Panc1 (cell line): ENCODE measurements around the gene BTN3A1. TPM values are rescaled to one million over a fixed set of nuclear protein-coding genes. Genes with fewer than 3 reads are reported as not detected.

Experiments
- ATAC-seq: fragments of 200-7000 bp; cut with Tn5 transposase; 2 replicates; pipeline ENCODE4 v1.9.1; 2020; ENCODE audit warnings: mild to moderate bottlenecking, moderate library complexity
- BruUV-seq: library from RNA; stranded (reverse); fragments of 400-500 nt; replicated peaks from 2 replicates; lab custom pipeline; 2021; lab: Mats Ljungman, UMichigan
- CTCF ChIA-PET: fragments of 300-600 bp; sonication (Branson Sonifier 250); formaldehyde crosslinking; loops from one replicate; lab custom pipeline; 2022; ENCODE audit warnings: antibody characterized with exemption; lab: Charles Lee
- POLR2A ChIA-PET: fragments of 300-600 bp; sonication (Branson Sonifier 250); formaldehyde crosslinking; loops from one replicate; lab custom pipeline; 2022; ENCODE audit warnings: antibody characterized with exemption; lab: Charles Lee
- DNase-seq: peaks from one replicate; pipeline ENCODE4 v3.0.0-alpha.2; 2010; ENCODE audit warnings: low read depth, low spot score
- H3K27ac ChIP-seq: 2 replicates; pipeline ENCODE4 v1.5.1; 2011; ENCODE audit warnings: mild to moderate bottlenecking, low read length, inconsistent platforms
- H3K27me3 ChIP-seq: fragments of 200-500 bp; sonication (Bioruptor generic); 2 replicates; pipeline ENCODE4 v1.6.0; 2014; ENCODE audit warnings: low read length, inconsistent platforms; ENCODE audit not compliant: control insufficient read depth, insufficient read depth
- H3K36me3 ChIP-seq: fragments of 200-500 bp; sonication (Bioruptor generic); 2 replicates; pipeline ENCODE4 v1.5.1; 2014; ENCODE audit warnings: inconsistent platforms, mild to moderate bottlenecking, low read length, moderate library complexity; ENCODE audit not compliant: control insufficient read depth, insufficient read depth
- H3K4me1 ChIP-seq: 2 replicates; pipeline ENCODE4 v1.5.1; 2011; ENCODE audit warnings: inconsistent platforms, mild to moderate bottlenecking, low read length, moderate library complexity; ENCODE audit not compliant: control insufficient read depth, insufficient read depth
- H3K4me3 ChIP-seq, 2 experiments: 2 replicates each; pipeline ENCODE4 v1.5.1; 2011 to 2012; ENCODE audit warnings: low read depth in 2 of 2, low read length in 2 of 2, mild to moderate bottlenecking in 2 of 2, inconsistent platforms in 1 of 2, moderate library complexity in 1 of 2
- H3K9me3 ChIP-seq: fragments of 200-500 bp; sonication (Bioruptor generic); 2 replicates; pipeline ENCODE4 v1.5.1; 2014; ENCODE audit warnings: low read depth, mild to moderate bottlenecking, inconsistent platforms, low read length, moderate library complexity; ENCODE audit not compliant: control insufficient read depth, insufficient read depth
- CTCF ChIP-seq: fragments of 450-650 bp; IDR thresholded peaks from 2 replicates; pipeline ENCODE4 v1.5.1; 2017; ENCODE audit warnings: mild to moderate bottlenecking
- POLR2AphosphoS5 ChIP-seq: IDR thresholded peaks from 2 replicates; pipeline ENCODE4 v1.6.1; 2012; ENCODE audit warnings: mild to moderate bottlenecking, low read depth, low read length, moderate library complexity
- REST ChIP-seq, 2 experiments: IDR thresholded peaks; 2 replicates each; pipeline ENCODE4 v1.6.1; 2011 to 2012; ENCODE audit warnings: low read depth in 2 of 2, control low read depth in 1 of 2, low read length in 1 of 2, mild to moderate bottlenecking in 1 of 2, moderate library complexity in 1 of 2; ENCODE audit not compliant: insufficient read depth in 1 of 2
- SIN3A ChIP-seq: IDR thresholded peaks from 2 replicates; pipeline ENCODE4 v1.6.1; 2012; ENCODE audit warnings: low read depth, mild to moderate bottlenecking, low read length, moderate library complexity, borderline replicate concordance; ENCODE audit not compliant: insufficient read depth
- TCF7L2 ChIP-seq: IDR thresholded peaks from 2 replicates; pipeline ENCODE4 v1.6.1; 2011; ENCODE audit warnings: mild to moderate bottlenecking, low read depth, low read length, inconsistent platforms
- in situ Hi-C: cut with HindIII; loops from 2 replicates; pipeline ENCODE4 v1.10.0; 2016; ENCODE audit warnings: low sequenced_read_pairs, low pct_unique_long_range_greater_than_20kb
- intact Hi-C: fragments of 100-400 bp; cut with micrococcal nuclease; formaldehyde crosslinking; loops from one replicate; pipeline ENCODE4 v1.10.0; 2022; ENCODE audit not compliant: unreplicated experiment
- total RNA-seq: library from RNA; stranded (reverse); gene quantifications from one replicate; pipeline ENCODE4 v1.2.1, GENCODE V29; 2021; ENCODE audit not compliant: unreplicated experiment

BTN3A1 gene
- total RNA-seq, 1 experiment from 2014 or later, result 5.0 TPM

DNA sequence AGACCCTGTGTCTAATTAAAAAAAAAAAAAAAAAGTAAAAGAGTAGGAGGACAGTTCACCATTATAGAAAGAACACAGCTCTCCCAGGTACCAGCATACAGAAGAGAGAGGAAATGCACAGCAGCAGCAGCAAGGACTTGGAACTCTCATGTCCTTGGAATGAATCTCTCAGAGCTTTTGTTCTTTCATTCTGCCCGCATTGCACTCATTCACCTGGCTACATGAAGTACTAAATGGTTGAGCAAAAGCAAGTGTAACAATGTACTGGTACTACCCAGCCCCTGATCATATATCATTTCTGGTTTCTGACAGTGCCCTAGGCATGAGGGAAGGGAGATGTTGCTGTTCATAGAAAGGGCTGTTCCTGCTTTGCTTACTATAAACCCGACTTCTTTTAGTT lies 26.1 kb downstream of the BTN3A1 start:
- CTCF ChIA-PET, result no interaction called here

DNA sequence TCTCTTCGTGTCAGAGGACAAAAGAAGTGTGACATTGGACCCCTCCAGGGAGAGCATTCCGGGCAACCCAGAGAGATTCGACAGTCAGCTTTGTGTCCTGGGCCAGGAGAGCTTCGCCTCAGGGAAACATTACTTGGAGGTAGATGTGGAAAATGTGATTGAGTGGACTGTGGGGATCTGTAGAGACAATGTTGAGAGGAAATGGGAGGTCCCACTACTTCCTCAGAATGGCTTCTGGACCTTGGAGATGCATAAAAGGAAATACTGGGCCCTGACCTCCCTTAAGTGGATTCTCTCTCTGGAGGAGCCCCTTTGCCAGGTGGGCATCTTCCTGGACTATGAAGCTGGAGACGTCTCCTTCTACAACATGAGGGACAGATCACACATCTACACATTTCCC lies 28.7 kb downstream of the BTN3A1 start:
- in situ Hi-C loops, result no loop called here
- no TSS peak for BruUV-seq
- ChIA-PET CTCF (no interaction called here), POLR2A (no interaction called here)
- no peak overlapping the region for H3K27ac ChIP-seq
- H3K9me3 ChIP-seq, result no peaks in the 10 kb centered on the region
- no peak for TF ChIP-seq POLR2AphosphoS5
- TF ChIP-seq SIN3A, result no peak
- no peak for TF ChIP-seq REST (IDR thresholded peaks at IDR 0.05; ENCODE audit: insufficient read depth in 1 of 2, low read depth in 2 of 2, low read length in 1 of 2)
- no peak for TF ChIP-seq CTCF
- DNase-seq (no peak), ATAC-seq (no peak)
- intact Hi-C loops, result no loop called here
- no peak overlapping the region for H3K4me3 ChIP-seq
- no peaks in the 10 kb centered on the region for H3K36me3 ChIP-seq
- H3K27me3 ChIP-seq, result no peaks in the 10 kb centered on the region
- no peaks in the 10 kb centered on the region for H3K4me1 ChIP-seq

More for the DNA sequence above, 26.1 kb downstream of the BTN3A1 start:
- Histone ChIP-seq H3K9me3 (no peaks in the 10 kb centered on the region), H3K4me3 (no peak overlapping the region), H3K27ac (no peak overlapping the region), H3K27me3 (no peaks in the 10 kb centered on the region), H3K36me3 (no peaks in the 10 kb centered on the region), H3K4me1 (no peaks in the 10 kb centered on the region)
- TF ChIP-seq CTCF (no peak), REST (IDR thresholded peaks at IDR 0.05; ENCODE audit: insufficient read depth in 1 of 2, low read depth in 2 of 2, low read length in 1 of 2) (no peak), TCF7L2 (no peak), POLR2AphosphoS5 (no peak), SIN3A (no peak)
- BruUV-seq, result no TSS peak
- ATAC-seq (no peak), DNase-seq (no peak)
- intact Hi-C loops (no loop called here), in situ Hi-C loops (no loop called here)
- POLR2A ChIA-PET, result no interaction called here
